Brain pericyte (primary cell): ENCODE data around the gene KCNK1.
"Not testable (repeated sequence)": the region's sequence is repeated elsewhere in the genome, so short reads cannot be mapped to it uniquely, and the experiment has no call there.

ENCODE experiments used
- DNase-seq: peaks from one replicate; pipeline ENCODE4 v3.0.0-alpha.2; 2012; ENCODE audit warnings: low read depth, low spot score

The KCNK1 gene

GRCh38 chr1:233607252-233608119 lies 6.4 kb upstream of the KCNK1 start:
- DNase-seq = no peak

DNA sequence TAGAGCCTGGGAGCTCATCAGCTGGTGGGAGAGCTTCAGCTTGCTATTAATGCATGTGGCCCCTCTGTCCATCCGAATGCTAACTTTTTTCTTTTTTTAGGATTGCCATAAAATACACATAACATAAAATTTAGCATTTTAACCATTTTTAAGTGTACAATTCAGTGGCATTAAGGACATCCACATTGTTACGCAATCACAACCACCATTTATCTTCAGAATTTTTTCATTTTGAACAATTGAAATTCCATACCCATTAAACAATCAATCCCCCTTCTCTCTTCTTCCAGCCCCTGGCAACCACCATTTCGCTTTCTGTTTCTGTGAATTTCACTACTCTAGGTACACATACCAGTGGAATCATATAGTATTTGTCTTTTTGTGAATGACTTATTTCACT lies 4.9 kb upstream of the KCNK1 start:
- no peak for DNase-seq

DNA sequence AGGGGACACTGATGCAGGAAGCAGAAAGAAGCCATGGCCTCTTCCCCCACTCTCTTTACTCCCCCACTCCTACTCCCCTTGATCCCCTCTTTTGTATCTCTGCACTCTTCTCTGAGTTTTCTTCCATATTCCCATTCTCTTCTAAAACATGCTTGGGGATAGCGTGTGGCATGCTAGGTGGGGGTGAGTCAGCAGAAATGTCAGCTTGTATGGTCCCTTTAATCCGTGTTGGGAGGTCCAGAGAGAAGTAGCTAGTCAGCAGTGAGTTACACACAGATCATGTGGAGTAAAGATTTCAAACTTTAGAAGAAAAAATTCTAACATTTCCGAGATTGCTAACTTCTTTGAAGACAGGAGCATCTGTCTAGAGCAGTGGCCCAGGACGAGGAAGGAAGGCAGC lies 4.0 kb upstream of the KCNK1 start:
- DNase-seq = no peak

DNA sequence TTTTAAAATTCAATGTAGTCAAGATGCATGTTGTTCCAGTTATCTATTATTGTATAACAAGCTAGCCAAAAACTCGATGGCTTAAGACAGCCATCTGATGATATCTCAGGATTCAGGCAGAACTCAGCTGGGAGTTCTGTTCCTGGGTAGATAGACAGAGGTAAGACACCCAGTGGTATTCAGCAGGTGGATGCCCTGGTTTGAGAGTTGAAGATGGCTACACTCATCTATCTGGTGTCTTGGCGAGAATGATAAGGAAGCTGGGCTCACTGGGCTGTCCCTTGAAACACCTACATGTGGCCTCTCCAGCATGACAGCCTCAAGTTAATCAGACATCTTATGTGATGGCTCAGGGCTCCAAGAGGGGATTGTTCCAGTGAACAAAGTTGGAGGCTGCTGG lies 3.3 kb upstream of the KCNK1 start:
- no peak for DNase-seq

GRCh38 chr1:233611363-233611762 lies 2.5 kb upstream of the KCNK1 start:
- DNase-seq = not testable (repeated sequence)

GRCh38 chr1:233614173-233614742 lies 352 bp downstream of the KCNK1 start:
- DNase-seq = no peak

DNA sequence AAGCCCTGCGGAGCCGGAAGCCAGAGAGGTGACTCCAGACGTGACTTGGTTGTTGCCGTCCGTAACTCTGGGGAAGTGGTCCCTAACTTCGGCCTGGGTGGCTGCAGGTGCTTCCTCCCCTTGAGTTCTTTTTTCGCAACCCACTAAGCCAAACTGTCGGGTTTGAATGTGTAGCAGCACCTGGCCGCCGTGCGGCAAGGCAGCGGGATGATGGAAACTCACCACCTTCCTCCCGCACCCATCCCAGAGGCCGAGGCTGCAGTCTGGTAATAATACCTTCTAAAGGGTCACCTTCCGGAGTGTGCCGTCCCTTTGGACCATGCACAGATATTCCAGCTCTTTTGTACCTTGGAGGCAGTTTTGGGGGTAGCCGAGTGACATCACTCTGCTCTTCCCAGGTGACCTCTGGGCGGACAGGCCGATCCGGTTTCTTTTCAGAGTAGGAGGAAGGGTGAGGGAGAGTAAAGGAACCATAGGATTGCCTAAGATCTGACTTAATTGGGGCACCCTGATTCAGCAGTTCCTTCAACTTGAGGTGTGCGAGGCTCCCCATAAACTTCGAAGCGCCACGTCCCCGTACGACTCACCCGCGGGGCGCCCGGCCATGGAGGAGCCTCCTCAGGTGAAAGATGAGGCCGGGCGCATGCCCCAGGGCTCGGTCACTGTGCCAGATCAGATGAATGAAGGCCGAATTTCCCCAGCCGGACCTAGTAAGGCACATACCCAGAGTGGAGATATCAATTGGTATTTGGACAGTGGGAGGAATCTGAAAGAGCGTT lies 1.0 kb downstream of the KCNK1 start:
- DNase-seq = no peak

DNA sequence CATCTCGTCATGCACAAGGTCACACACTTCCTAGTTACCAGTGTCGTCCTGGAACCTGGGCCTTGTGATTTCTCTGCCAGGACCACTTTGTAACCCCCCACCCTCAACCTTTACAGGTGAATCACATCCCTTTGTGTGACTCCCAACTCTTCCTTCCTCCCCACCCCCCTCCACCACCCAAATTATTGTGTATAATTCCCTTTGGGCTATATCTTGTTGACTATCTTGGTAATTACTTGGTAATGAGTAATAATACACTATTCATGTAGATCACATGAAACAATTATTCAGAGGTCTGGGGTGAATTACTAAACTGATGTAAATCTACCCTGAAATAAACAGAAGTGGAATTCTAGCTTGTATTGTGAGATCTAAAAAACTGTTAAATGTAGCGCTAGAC lies 1.7 kb downstream of the KCNK1 start:
- DNase-seq = no peak

DNA sequence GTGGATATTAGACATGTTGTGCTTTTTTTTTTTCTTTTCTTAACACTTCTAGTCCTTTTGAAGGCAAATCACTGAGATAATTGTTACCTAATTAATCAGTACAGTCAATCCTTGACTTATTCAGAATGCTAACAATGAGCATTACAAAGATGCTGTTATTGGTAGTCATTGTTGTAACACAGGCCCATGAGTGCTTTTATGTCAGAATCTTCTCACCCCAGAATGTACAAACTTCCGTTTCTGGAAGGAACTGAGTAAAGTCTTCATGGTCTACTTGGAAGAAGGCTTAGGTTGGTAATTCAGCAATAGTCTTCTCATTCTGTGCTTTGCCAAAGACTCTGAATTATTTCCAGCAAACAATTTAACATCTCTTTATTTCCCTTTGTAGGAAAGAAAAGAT lies 3.1 kb downstream of the KCNK1 start:
- no peak for DNase-seq

DNA sequence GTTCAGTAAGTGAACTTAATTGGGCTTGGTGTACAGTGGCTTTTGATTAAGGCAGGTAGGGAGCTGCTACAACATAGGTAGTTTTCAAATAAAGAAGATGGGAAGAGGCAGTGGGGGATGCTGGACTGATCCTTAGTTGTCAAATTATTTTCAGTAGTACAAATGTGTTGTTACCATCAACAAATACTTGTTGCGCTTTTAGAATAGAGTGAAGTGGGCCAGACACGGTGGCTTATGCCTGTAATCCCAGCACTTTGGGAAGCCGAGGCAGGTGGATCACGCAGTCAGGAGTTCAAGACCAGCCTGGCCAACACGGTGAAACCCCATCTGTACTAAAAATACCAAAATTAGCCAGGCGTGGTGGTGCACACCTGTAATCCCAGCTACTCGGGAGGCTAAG lies 5.5 kb downstream of the KCNK1 start:
- not testable (repeated sequence) for DNase-seq

GRCh38 chr1:233620065-233620464 lies 6.2 kb downstream of the KCNK1 start:
- no peak for DNase-seq

DNA sequence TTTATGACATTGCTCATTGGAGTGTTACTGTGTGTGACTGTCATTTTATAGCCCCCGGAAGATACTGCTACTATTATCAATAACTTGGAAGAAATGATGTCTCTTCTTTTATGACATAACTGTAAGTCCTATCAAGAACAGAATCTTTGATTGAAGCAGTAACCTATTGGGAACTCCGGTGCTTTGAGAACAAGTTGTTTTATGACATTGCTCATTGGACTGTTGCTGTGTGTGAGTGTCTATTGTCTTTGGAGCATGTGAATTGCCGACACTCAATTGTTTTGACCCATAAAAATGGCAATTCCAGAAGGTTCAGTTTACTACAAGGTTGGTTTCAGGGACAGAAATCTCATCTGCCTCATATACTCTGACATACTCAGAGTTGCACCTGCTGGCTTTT lies 8.0 kb downstream of the KCNK1 start:
- no peak for DNase-seq

- DNase-seq = no peak
These were observed 10.4 kb downstream of the KCNK1 start for GRCh38 chr1:233624289-233624688.

DNA sequence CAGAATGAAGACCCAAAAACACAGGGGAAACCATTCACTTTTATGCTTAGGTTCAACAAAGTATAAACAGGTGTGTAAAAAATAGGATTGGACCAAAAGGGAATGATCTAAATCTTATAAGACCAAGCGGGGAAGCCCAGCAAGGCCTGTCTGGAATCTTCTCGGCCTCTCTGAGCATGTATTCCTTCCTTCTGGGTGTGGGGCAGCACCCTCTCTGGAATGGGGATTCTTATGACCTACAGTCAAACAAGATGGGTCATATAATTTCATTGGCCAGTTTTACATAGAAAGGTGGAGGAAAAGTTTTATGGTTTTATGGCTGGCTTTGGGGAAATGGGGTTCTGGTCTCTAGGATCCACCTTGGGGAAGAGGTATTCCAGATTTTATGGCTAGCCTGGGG lies 11.2 kb downstream of the KCNK1 start:
- no peak for DNase-seq

DNA sequence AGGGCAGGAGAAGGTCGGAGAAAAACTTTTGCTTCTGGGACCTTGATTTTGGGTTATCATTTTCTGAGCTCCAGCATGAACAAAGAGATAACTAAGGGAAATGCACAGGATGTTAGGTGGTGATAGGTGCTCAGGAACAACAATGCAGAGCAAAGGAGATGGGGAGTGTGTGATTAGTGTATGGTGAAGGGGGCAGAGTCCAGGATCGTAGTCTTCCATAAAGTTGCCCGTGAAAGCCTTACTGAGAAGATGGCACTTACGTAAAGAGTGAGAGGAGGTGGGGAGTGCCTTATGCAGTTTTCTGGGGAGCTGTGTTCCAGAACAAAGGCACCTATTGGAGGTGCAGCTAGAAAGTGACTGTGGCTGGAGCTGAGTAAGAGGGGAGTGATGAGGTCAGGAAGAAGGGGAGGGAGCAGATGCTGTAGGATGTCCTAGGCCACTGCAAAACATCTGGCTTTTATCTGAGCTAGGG lies 11.6 kb downstream of the KCNK1 start:
- DNase-seq = no peak

DNA sequence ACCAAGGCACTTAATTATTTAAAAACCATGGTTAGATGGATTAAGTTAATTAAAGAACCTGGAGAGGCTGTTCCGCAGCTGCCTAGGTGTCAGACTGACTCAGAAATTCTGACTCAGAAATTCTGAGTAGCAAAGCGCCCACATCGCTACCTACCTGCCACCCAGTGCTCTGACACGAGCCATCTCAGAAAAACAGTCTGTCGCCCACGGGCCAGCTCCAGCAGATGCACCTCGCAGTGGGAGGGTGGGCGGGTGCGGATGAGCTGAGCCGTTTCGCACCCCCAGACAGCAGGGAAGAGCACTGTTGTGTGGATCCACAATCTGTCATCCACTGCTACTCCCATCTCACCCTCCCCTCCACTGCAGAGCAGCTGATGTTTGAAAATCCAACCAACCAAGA lies 13.5 kb downstream of the KCNK1 start:
- no peak for DNase-seq

GRCh38 chr1:233627823-233628222 lies 13.9 kb downstream of the KCNK1 start:
- no peak for DNase-seq

GRCh38 chr1:233629305-233629935 lies 15.5 kb downstream of the KCNK1 start:
- DNase-seq = no peak

DNA sequence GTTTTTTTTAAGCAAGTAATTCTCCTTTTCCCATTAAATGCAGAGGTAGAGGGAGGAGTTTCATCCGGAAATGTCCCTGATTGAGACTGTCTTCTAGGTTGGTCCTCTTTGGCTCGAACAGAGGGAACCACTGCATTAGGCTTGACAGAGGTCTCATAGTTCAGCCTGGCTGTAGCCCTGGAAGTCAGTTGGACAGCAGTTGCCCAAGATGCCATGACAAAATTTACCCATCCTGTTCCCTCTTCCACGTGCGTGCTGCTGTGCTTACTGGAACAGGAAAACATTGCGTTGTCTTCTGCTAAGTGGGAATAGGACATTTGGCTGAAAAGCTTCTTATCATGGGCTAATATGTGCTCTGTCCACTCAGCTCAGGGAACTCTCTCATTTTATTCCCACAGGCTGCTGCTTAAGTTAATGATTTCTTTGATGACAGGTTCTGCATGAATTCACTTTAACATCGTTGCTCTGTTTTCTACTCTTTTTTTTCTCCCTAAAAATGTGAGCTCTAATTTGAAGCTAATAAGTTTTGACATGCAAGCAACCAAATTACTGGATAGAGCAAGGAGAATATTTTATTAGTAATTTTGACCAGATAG lies 18.0 kb downstream of the KCNK1 start:
- DNase-seq = no peak

DNA sequence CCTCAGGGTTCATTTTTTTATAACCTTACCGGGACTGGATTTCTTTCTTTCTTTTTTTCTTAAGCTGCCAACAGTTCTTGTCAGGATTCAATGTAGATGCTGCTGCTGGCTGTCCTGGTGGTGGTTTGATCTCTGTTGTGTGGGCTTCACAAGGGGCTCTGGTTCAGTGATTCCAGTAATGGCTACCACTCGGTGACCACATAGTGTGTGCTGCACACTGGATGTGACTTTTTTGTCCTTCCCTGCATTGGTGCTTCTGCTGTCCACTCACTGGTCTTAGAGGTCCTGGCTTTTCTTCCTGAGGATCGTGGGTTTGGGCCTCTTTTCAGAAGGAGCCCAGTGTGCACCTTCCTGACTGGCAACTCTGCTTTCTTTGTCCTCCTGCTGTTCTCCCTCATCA lies 18.5 kb downstream of the KCNK1 start:
- DNase-seq = no peak

- no peak for DNase-seq
These were observed 22.0 kb downstream of the KCNK1 start for GRCh38 chr1:233635765-233636502.
